SU-DHL-6 (cell line): Measurements from ENCODE around the gene GREM2.

Source experiments
- H2AFZ ChIP-seq: fragments of 200-600 bp; sonication (generic); 2 replicates; pipeline ENCODE4 v1.6.1; 2014; ENCODE audit warnings: low read depth, mild to moderate bottlenecking, moderate library complexity, mixed read lengths, antibody characterized with exemption, low read length; ENCODE audit not compliant: severe bottlenecking
- H3F3A ChIP-seq: fragments of 200-600 bp; shearing (Covaris generic); 2 replicates; pipeline ENCODE4 v1.6.0; 2016; ENCODE audit warnings: antibody characterized with exemption, mild to moderate bottlenecking; ENCODE audit not compliant: insufficient read depth
- H3K27ac ChIP-seq: fragments of 200-600 bp; sonication (generic); 2 replicates; pipeline ENCODE4 v1.5.1; 2016; ENCODE audit warnings: low read depth, mild to moderate bottlenecking, low read length, moderate library complexity, mixed read lengths
- H3K27me3 ChIP-seq: fragments of 200-600 bp; sonication (generic), shearing (Covaris generic); 2 replicates; pipeline ENCODE4 v1.6.0; 2014; ENCODE audit warnings: mild to moderate bottlenecking, low read length
- H3K36me3 ChIP-seq: fragments of 200-600 bp; sonication (generic); 2 replicates; pipeline ENCODE4 v1.6.1; 2014; ENCODE audit warnings: mild to moderate bottlenecking, low read length, mixed read lengths
- H3K4me2 ChIP-seq: fragments of 300-600, 200-600 bp; shearing (Covaris generic), sonication (generic); 2 replicates; pipeline ENCODE4 v1.6.0; 2014; ENCODE audit warnings: low read length, low read depth, mild to moderate bottlenecking; ENCODE audit not compliant: poor library complexity, severe bottlenecking
- H3K4me3 ChIP-seq: fragments of 200-600 bp; sonication (generic); 2 replicates; pipeline ENCODE4 v1.5.1; 2014; ENCODE audit warnings: antibody characterized with exemption, low read length, mild to moderate bottlenecking, mixed read lengths; ENCODE audit not compliant: insufficient read depth, poor library complexity, severe bottlenecking
- H3K79me2 ChIP-seq: fragments of 200-600 bp; sonication (generic); 2 replicates; pipeline ENCODE4 v1.6.1; 2014; ENCODE audit warnings: mild to moderate bottlenecking, low read length, moderate library complexity; ENCODE audit not compliant: insufficient read depth
- H3K9ac ChIP-seq: fragments of 200-600 bp; sonication (generic); 2 replicates; pipeline ENCODE4 v1.7.0; 2014; ENCODE audit warnings: mild to moderate bottlenecking, low read length
- H3K9me2 ChIP-seq: fragments of 200-600 bp; sonication (generic); replicated peaks from 2 replicates; pipeline ENCODE4 v1.6.1; 2014; ENCODE audit warnings: low read length; ENCODE audit not compliant: insufficient read depth
- H3K9me3 ChIP-seq: fragments of 200-600 bp; sonication (generic); 2 replicates; pipeline ENCODE4 v1.6.1; 2014; ENCODE audit warnings: low read length, mixed read lengths; ENCODE audit not compliant: insufficient read depth
- H4K20me1 ChIP-seq: fragments of 200-600 bp; sonication (generic); 2 replicates; pipeline ENCODE4 v1.6.1; 2014; ENCODE audit warnings: low read depth, mild to moderate bottlenecking, antibody characterized with exemption, low read length, moderate library complexity, mixed read lengths
- CTCF ChIP-seq: fragments of 200-600 bp; sonication (generic); IDR thresholded peaks from one replicate; pipeline ENCODE4 v1.5.1; 2017; ENCODE audit warnings: antibody characterized with exemption, mild to moderate bottlenecking, low read length, moderate library complexity; ENCODE audit not compliant: insufficient read depth, poor library complexity, severe bottlenecking
- EZH2phosphoT487 ChIP-seq: fragments of 200-600 bp; sonication (generic), shearing (Covaris generic); conservative IDR thresholded peaks from 2 replicates; pipeline ENCODE4 v1.6.1; 2018; ENCODE audit warnings: mild to moderate bottlenecking, antibody characterized with exemption, low read length, moderate library complexity, mixed read lengths

The GREM2 gene

GRCh38 chr1:240649733-240650721, 38.1 kb upstream of the GREM2 start:
- Histone ChIP-seq H3F3A (no peaks in the 10 kb centered on the region), H3K27me3 (no peaks in the 10 kb centered on the region), H4K20me1 (no peaks in the 10 kb centered on the region), H3K27ac (no peak overlapping the region), H2AFZ (no peak overlapping the region), H3K9me2 (no peaks in the 10 kb centered on the region), H3K9ac (no peak overlapping the region), H3K4me3 (no peak overlapping the region), H3K79me2 (no peaks in the 10 kb centered on the region), H3K36me3 (no peaks in the 10 kb centered on the region), H3K4me2 (no peak overlapping the region), H3K9me3 (no peaks in the 10 kb centered on the region)
- TF ChIP-seq EZH2phosphoT487: no peak
- no peak for TF ChIP-seq CTCF

- Histone ChIP-seq H3K27ac (no peak overlapping the region), H3K9me3 (no peaks in the 10 kb centered on the region), H3K27me3 (no peaks in the 10 kb centered on the region), H3K4me3 (no peak overlapping the region), H4K20me1 (no peaks in the 10 kb centered on the region), H2AFZ (no peak overlapping the region), H3K4me2 (no peak overlapping the region), H3F3A (no peaks in the 10 kb centered on the region), H3K9me2 (no peaks in the 10 kb centered on the region), H3K36me3 (no peaks in the 10 kb centered on the region), H3K79me2 (no peaks in the 10 kb centered on the region), H3K9ac (no peak overlapping the region)
- TF ChIP-seq CTCF: no peak
- TF ChIP-seq EZH2phosphoT487: no peak
These were observed 34.8 kb upstream of the GREM2 start for GRCh38 chr1:240646571-240647240.

GRCh38 chr1:240644732-240645131, 32.8 kb upstream of the GREM2 start:
- no peak for TF ChIP-seq CTCF
- TF ChIP-seq EZH2phosphoT487: no peak
- Histone ChIP-seq H3K79me2 (no peaks in the 10 kb centered on the region), H3K27me3 (no peaks in the 10 kb centered on the region), H4K20me1 (no peaks in the 10 kb centered on the region), H2AFZ (no peak overlapping the region), H3K9me2 (no peaks in the 10 kb centered on the region), H3K27ac (no peak overlapping the region), H3F3A (no peaks in the 10 kb centered on the region), H3K9ac (no peak overlapping the region), H3K36me3 (no peaks in the 10 kb centered on the region), H3K4me3 (no peak overlapping the region), H3K9me3 (no peaks in the 10 kb centered on the region), H3K4me2 (no peak overlapping the region)
